ENCODE measurements around the gene ZNG1A.

GRCh38 chr9:214351-214647 is 35.4 kb upstream of the ZNG1A start:
- TF ChIP-seq CSDC2 (CRISPR knock-in tag; IDR thresholded peaks at IDR 0.05) (no peak), TCF4 (CRISPR knock-in tag; IDR thresholded peaks at IDR 0.05; ENCODE audit: borderline replicate concordance) (no peak), RARB (CRISPR knock-in tag; IDR thresholded peaks at IDR 0.05) (no peak), ESRRG (CRISPR knock-in tag; IDR thresholded peaks at IDR 0.05) (no peak), PATZ1 (CRISPR knock-in tag; IDR thresholded peaks at IDR 0.05; ENCODE audit: borderline replicate concordance) (no peak)
